H1 (cell line): ENCODE results near the gene ZNF366. TPM values are rescaled to one million over a fixed set of nuclear protein-coding genes. Genes with fewer than 3 reads are reported as not detected.

Experiments
- CTCF ChIA-PET: fragments of 300-600 bp; sonication (Branson Sonifier 250); formaldehyde crosslinking; loops from one replicate; lab custom pipeline; 2021; ENCODE audit not compliant: partially characterized antibody; lab: Charles Lee
- POLR2A ChIA-PET: fragments of 300-600 bp; sonication (Branson Sonifier 250); formaldehyde crosslinking; loops from one replicate; lab custom pipeline; 2021; ENCODE audit warnings: inconsistent platforms; ENCODE audit not compliant: partially characterized antibody; lab: Charles Lee
- DNase-seq, 2 experiments: peaks; one replicate each; pipeline versions ENCODE4 v3.0.0 to v3.0.0-alpha.2; 2010 to 2022; ENCODE audit warnings: low spot score in 2 of 2, low read depth in 1 of 2, mixed read lengths in 1 of 2
- FAIRE-seq: peaks from 2 replicates; lab custom pipeline; 2011; peaks lifted over from hg19 to GRCh38; lab: Jason Lieb, UNC
- H2AFZ ChIP-seq: 2 replicates; pipeline ENCODE4 v1.8.1; 2012; ENCODE audit warnings: low read length, inconsistent platforms
- H2AK5ac ChIP-seq: 2 replicates; pipeline ENCODE4 v1.6.1; 2013; ENCODE audit warnings: low read depth, low read length
- H2BK120ac ChIP-seq: replicated peaks from 2 replicates; pipeline ENCODE3; 2013; ENCODE audit warnings: low read depth, low read length, inconsistent platforms
- H2BK12ac ChIP-seq: 2 replicates; pipeline ENCODE4 v1.6.1; 2013; ENCODE audit warnings: low read depth, low read length
- H2BK15ac ChIP-seq: 2 replicates; pipeline ENCODE4 v1.6.1; 2013; ENCODE audit warnings: low read length
- H2BK20ac ChIP-seq: 2 replicates; pipeline ENCODE4 v1.6.1; 2013; ENCODE audit warnings: low read length
- H2BK5ac ChIP-seq: 2 replicates; pipeline ENCODE4 v1.6.1; 2013; ENCODE audit warnings: low read depth, low read length
- H3K14ac ChIP-seq: 2 replicates; pipeline ENCODE4 v1.6.1; 2013; ENCODE audit warnings: inconsistent platforms; ENCODE audit not compliant: insufficient read length
- H3K18ac ChIP-seq: 2 replicates; pipeline ENCODE4 v1.6.1; 2013; ENCODE audit warnings: low read length; ENCODE audit errors: extremely low read depth
- H3K23ac ChIP-seq: 2 replicates; pipeline ENCODE4 v1.6.1; 2013; ENCODE audit warnings: inconsistent platforms; ENCODE audit not compliant: insufficient read length
- H3K23me2 ChIP-seq: 2 replicates; pipeline ENCODE4 v1.6.1; 2013; ENCODE audit warnings: low read depth, low read length
- H3K27ac ChIP-seq: 2 replicates; pipeline ENCODE4 v1.6.1; 2011; ENCODE audit warnings: low read depth, low read length, inconsistent platforms
- H3K27me3 ChIP-seq, 4 experiments: replicated peaks in 1 of 4; 1 replicate in 1 of 4; 2 replicates in 3 of 4; pipeline versions ENCODE4 v1.6.1 to v1.8.1; 2011 to 2013; ENCODE audit warnings: low read length in 3 of 4, mild to moderate bottlenecking in 3 of 4, inconsistent platforms in 2 of 4, mixed read lengths in 2 of 4, moderate library complexity in 1 of 4; ENCODE audit not compliant: control insufficient read depth in 3 of 4, insufficient read depth in 3 of 4; ENCODE audit errors: extremely low read depth in 1 of 4
- H3K36me3 ChIP-seq, 4 experiments: 2 replicates each; pipeline versions ENCODE4 v1.6.1 to v1.8.1; 2011 to 2013; ENCODE audit warnings: mild to moderate bottlenecking in 4 of 4, low read length in 3 of 4, moderate library complexity in 2 of 4, control low read depth in 1 of 4, inconsistent platforms in 1 of 4; ENCODE audit not compliant: insufficient read depth in 4 of 4, control insufficient read depth in 2 of 4
- H3K4ac ChIP-seq: replicated peaks from 2 replicates; pipeline ENCODE3; 2013; ENCODE audit warnings: low read length, low read depth, mixed read lengths, inconsistent platforms; ENCODE audit not compliant: insufficient read length
- H3K4me1 ChIP-seq, 4 experiments: replicated peaks in 1 of 4; 1 replicate in 1 of 4; 2 replicates in 3 of 4; pipeline versions ENCODE4 v1.6.1 to v1.8.1; 2011 to 2013; ENCODE audit warnings: low read length in 3 of 4, inconsistent platforms in 2 of 4, mixed read lengths in 1 of 4; ENCODE audit not compliant: insufficient read depth in 4 of 4, control insufficient read depth in 3 of 4
- H3K4me2 ChIP-seq, 2 experiments: 2 replicates each; pipeline versions ENCODE4 v1.6.1 to v1.8.1; 2011 to 2013; ENCODE audit warnings: low read depth in 2 of 2, low read length in 2 of 2, control low read depth in 1 of 2, inconsistent platforms in 1 of 2, mild to moderate bottlenecking in 1 of 2; ENCODE audit not compliant: insufficient read depth in 1 of 2
- H3K4me3 ChIP-seq, 4 experiments: fragments of 200-600, 300-600 bp in 1 of 4; sonication (generic), shearing (Covaris generic), sonication (Bioruptor Twin) in 1 of 4; 2 replicates each; pipeline versions ENCODE4 v1.5.1 to v1.8.1; 2011 to 2016; ENCODE audit warnings: low read length in 4 of 4, low read depth in 3 of 4, control low read depth in 2 of 4, inconsistent platforms in 2 of 4, mild to moderate bottlenecking in 2 of 4, mixed read lengths in 1 of 4, moderate library complexity in 1 of 4; ENCODE audit not compliant: insufficient read depth in 2 of 4; ENCODE audit errors: extremely low read depth in 1 of 4
- H3K56ac ChIP-seq: replicated peaks from 2 replicates; pipeline ENCODE3; 2013; ENCODE audit warnings: low read depth, mild to moderate bottlenecking, mixed read lengths, low read length, inconsistent platforms; ENCODE audit not compliant: insufficient read length
- H3K79me1 ChIP-seq: 2 replicates; pipeline ENCODE4 v1.6.1; 2013; ENCODE audit warnings: low read depth, low read length, control low read depth
- H3K79me2 ChIP-seq, 2 experiments: 2 replicates each; pipeline versions ENCODE4 v1.6.1 to v1.8.1; 2012 to 2013; ENCODE audit warnings: low read length in 2 of 2, mild to moderate bottlenecking in 2 of 2, inconsistent platforms in 1 of 2; ENCODE audit not compliant: insufficient read depth in 2 of 2, control insufficient read depth in 1 of 2
- H3K9ac ChIP-seq, 4 experiments: replicated peaks in 1 of 4; 1 replicate in 1 of 4; 2 replicates in 3 of 4; pipeline versions ENCODE4 v1.6.1 to v1.8.1; 2011 to 2013; ENCODE audit warnings: low read depth in 3 of 4, low read length in 3 of 4, control low read depth in 2 of 4, mild to moderate bottlenecking in 2 of 4, moderate library complexity in 2 of 4, inconsistent platforms in 1 of 4; ENCODE audit errors: extremely low read depth in 1 of 4
- H3K9me3 ChIP-seq, 2 experiments: 2 replicates each; pipeline versions ENCODE4 v1.6.1 to v1.8.1; 2012 to 2013; ENCODE audit warnings: mild to moderate bottlenecking in 2 of 2, moderate library complexity in 2 of 2, control low read depth in 1 of 2, inconsistent platforms in 1 of 2, low read depth in 1 of 2, low read length in 1 of 2, mixed read lengths in 1 of 2; ENCODE audit not compliant: insufficient read depth in 2 of 2
- H4K20me1 ChIP-seq, 2 experiments: replicated peaks in 1 of 2; 2 replicates each; pipeline versions ENCODE3 to v1.8.1; 2011 to 2013; ENCODE audit warnings: inconsistent platforms in 2 of 2, low read length in 2 of 2, mild to moderate bottlenecking in 1 of 2; ENCODE audit not compliant: insufficient read depth in 2 of 2, control insufficient read depth in 1 of 2
- H4K5ac ChIP-seq: 2 replicates; pipeline ENCODE4 v1.6.1; 2013; ENCODE audit warnings: low read length, low read depth, mixed read lengths, inconsistent platforms; ENCODE audit not compliant: insufficient read length
- H4K8ac ChIP-seq: 2 replicates; pipeline ENCODE4 v1.8.0; 2013; ENCODE audit warnings: mild to moderate bottlenecking, moderate library complexity, low read length, inconsistent platforms; ENCODE audit not compliant: insufficient read depth; ENCODE audit errors: extremely low read depth
- H4K91ac ChIP-seq: replicated peaks from 2 replicates; pipeline ENCODE3; 2013; ENCODE audit warnings: low read length, mixed read lengths, inconsistent platforms; ENCODE audit not compliant: insufficient read length
- ASH2L ChIP-seq: fragments of 200-600, 300-600 bp; sonication (generic); IDR thresholded peaks from one replicate; pipeline ENCODE4 v1.7.1; 2017; ENCODE audit warnings: low read length
- CREB1 ChIP-seq: IDR thresholded peaks from 2 replicates; pipeline ENCODE4 v1.6.1; 2012; ENCODE audit warnings: inconsistent platforms
- CTBP2 ChIP-seq: IDR thresholded peaks from 2 replicates; pipeline ENCODE4 v1.7.0; 2011; ENCODE audit warnings: borderline replicate concordance, mild to moderate bottlenecking, moderate library complexity, mixed read lengths, low read length; ENCODE audit not compliant: insufficient read depth, insufficient read length
- EP300 ChIP-seq, 2 experiments: IDR thresholded peaks; 1 replicate in 1 of 2; 2 replicates in 1 of 2; pipeline ENCODE4 v1.6.1; 2011 to 2012; ENCODE audit warnings: low read depth in 2 of 2, low read length in 2 of 2, mild to moderate bottlenecking in 2 of 2, borderline replicate concordance in 1 of 2, inconsistent platforms in 1 of 2, moderate library complexity in 1 of 2
- POU5F1 ChIP-seq: IDR thresholded peaks from 2 replicates; pipeline ENCODE4 v1.6.1; 2011; ENCODE audit warnings: low read depth, mild to moderate bottlenecking, low read length, moderate library complexity
- SIX5 ChIP-seq: IDR thresholded peaks from 2 replicates; pipeline ENCODE4 v1.6.1; 2011; ENCODE audit warnings: mild to moderate bottlenecking, low read depth, low read length
- SP1 ChIP-seq: IDR thresholded peaks from 2 replicates; pipeline ENCODE4 v1.6.1; 2011; ENCODE audit warnings: low read depth, low read length
- SP4 ChIP-seq: IDR thresholded peaks from 2 replicates; pipeline ENCODE4 v1.6.1; 2012; ENCODE audit warnings: low read length, inconsistent platforms
- TAF7 ChIP-seq: optimal IDR thresholded peaks from 2 replicates; pipeline ENCODE3; 2011; ENCODE audit warnings: low read depth, mild to moderate bottlenecking, inconsistent platforms, low read length, moderate library complexity, borderline replicate concordance
- TBP ChIP-seq: IDR thresholded peaks from 2 replicates; pipeline ENCODE4 v1.6.1; 2011; ENCODE audit warnings: low read depth, low read length, improper control_type of control experiment
- YY1 ChIP-seq: IDR thresholded peaks from 2 replicates; pipeline ENCODE4 v1.6.1; 2011; ENCODE audit warnings: low read depth, mild to moderate bottlenecking, low read length
- ZNF274 ChIP-seq: IDR thresholded peaks from 2 replicates; pipeline ENCODE4 v1.7.0; 2012; ENCODE audit warnings: low read length, borderline replicate concordance; ENCODE audit errors: extremely low read depth
- WGBS, 2 experiments: shearing (Covaris generic) in 1 of 2; methylation state at CpG; one replicate each; pipeline versions ENCODE4 v1.1.6 to v1.1.7; 2013 to 2015; ENCODE audit warnings: low lambda C conversion rate in 2 of 2, mixed read lengths in 2 of 2, inconsistent platforms in 1 of 2, low coverage in 1 of 2, missing lambda C conversion rate in 1 of 2; ENCODE audit not compliant: insufficient replicate concordance in 2 of 2, insufficient coverage in 1 of 2, insufficient read length in 1 of 2; ENCODE audit errors: extremely low coverage in 1 of 2, missing lambda C conversion rate in 1 of 2; 5-methylcytosine and 5-hydroxymethylcytosine counted together
- polyA plus RNA-seq, 7 experiments: library from polyadenylated mRNA; depleted of rRNA in 3 of 7; stranded (reverse) in 5 of 7; unstranded in 2 of 7; fragments of >200 nt in 5 of 7; fragments of 200-250 nt in 2 of 7; gene quantifications; 1 replicate in 5 of 7; 2 replicates in 1 of 7; 4 replicates in 1 of 7; pipeline versions ENCODE4 v1.2.1 to v1.2.3, GENCODE V29; 2011 to 2013; ENCODE audit warnings: missing spikeins in 2 of 7, mixed read lengths in 2 of 7
- total RNA-seq: library from RNA; stranded (reverse); fragmentation: NEBNext Ultra II Directional; extraction: Animal tissue kit (Norgen Biotek cat#: 25700); gene quantifications from 2 replicates; pipeline ENCODE4 v1.2.1, GENCODE V29; 2021
- TF ChIP-seq, protein P1 (sequence below): IDR thresholded peaks from 2 replicates; pipeline ENCODE4 v1.6.1; 2012; ENCODE audit warnings: inconsistent platforms
- TF ChIP-seq, protein P2 (sequence below): IDR thresholded peaks from 2 replicates; pipeline ENCODE4 v1.6.1; 2012; ENCODE audit warnings: inconsistent platforms

The ZNF366 gene
- total and polyA plus RNA-seq, 2 of the 8 experiments (the other 6 are each of a cell fraction or from before 2014, with no cell fraction given) = not detected

DNA sequence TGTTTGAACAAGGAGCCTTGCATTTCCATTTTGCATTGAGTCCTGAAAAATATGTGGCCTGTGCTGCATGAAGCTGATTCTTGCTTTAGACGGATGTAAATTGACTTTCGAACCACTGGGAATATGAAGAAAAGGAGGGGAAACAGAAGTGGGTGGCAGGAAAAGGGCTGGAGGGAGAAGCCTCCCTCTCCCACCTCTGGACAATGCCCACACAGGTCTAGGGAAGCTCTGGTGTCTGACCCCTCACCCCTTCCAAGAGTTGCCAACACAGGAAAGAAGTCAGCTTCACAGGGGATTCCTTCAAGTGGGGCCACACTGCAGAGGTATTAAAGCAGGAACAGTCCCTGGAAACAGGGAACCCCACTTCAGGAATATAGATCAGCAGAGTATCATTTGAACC, 52.2 kb downstream of the ZNF366 start:
- H3K18ac ChIP-seq = no peak overlapping the region
- H3K14ac ChIP-seq = no peak overlapping the region
- H2BK120ac ChIP-seq = no peak overlapping the region
- H3K4me1 ChIP-seq = peaks cover 0 to 6% (median 1%) of the 10 kb centered on the region in 4 experiments; a peak in 2 of 7 replicates
- 86% methylated on average over 2 of the region's 2 CpGs; no CpG with 5 or more reads in 1 of the 2 experiments for WGBS, 2 experiments
- no peak overlapping the region for H4K91ac ChIP-seq
- H2BK5ac ChIP-seq = no peak overlapping the region
- H3K4me3 ChIP-seq = no peak overlapping the region
- H3K56ac ChIP-seq = no peak overlapping the region
- H4K20me1 ChIP-seq = no peaks in the 10 kb centered on the region
- H3K4me2 ChIP-seq = no peak overlapping the region
- no peak overlapping the region for H2AFZ ChIP-seq
- no peak for DNase-seq
- POLR2A ChIA-PET = no interaction called here
- no peak overlapping the region for H2BK12ac ChIP-seq
- no peaks in the 10 kb centered on the region for H3K79me2 ChIP-seq
- no peak overlapping the region for H2BK15ac ChIP-seq
- TF ChIP-seq SIX5 = no peak
- TF ChIP-seq, protein P1, sequence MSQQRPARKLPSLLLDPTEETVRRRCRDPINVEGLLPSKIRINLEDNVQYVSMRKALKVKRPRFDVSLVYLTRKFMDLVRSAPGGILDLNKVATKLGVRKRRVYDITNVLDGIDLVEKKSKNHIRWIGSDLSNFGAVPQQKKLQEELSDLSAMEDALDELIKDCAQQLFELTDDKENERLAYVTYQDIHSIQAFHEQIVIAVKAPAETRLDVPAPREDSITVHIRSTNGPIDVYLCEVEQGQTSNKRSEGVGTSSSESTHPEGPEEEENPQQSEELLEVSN = no peak
- no peak for TF ChIP-seq ZNF274
- TF ChIP-seq CREB1 = no peak
- no peak for TF ChIP-seq TAF7
- no peak for TF ChIP-seq YY1
- TF ChIP-seq POU5F1 = no peak
- TF ChIP-seq, protein P2, sequence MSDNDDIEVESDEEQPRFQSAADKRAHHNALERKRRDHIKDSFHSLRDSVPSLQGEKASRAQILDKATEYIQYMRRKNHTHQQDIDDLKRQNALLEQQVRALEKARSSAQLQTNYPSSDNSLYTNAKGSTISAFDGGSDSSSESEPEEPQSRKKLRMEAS = no peak
- TF ChIP-seq EP300 (IDR thresholded peaks at IDR 0.05; ENCODE audit: borderline replicate concordance in 1 of 2, low read depth in 2 of 2, low read length in 2 of 2) = no peak
- no peak for TF ChIP-seq ASH2L
- no peak for TF ChIP-seq SP1
- no peak for TF ChIP-seq TBP
- no peak for TF ChIP-seq SP4
- no peak for TF ChIP-seq CTBP2
- no peak overlapping the region for H2AK5ac ChIP-seq
- CTCF ChIA-PET = interaction anchor here (0.7 to 2.1 kb wide), 8 partner anchors 8 to 323 kb away, joined by 3 to 6 read pairs (median 3); no protein-coding TSS in a partner anchor
- H3K4ac ChIP-seq = no peak overlapping the region
- H3K9me3 ChIP-seq = no peaks in the 10 kb centered on the region
- no peaks in the 10 kb centered on the region for H3K36me3 ChIP-seq
- H3K79me1 ChIP-seq = no peaks in the 10 kb centered on the region
- no peak overlapping the region for H2BK20ac ChIP-seq
- no peaks in the 10 kb centered on the region for H3K23me2 ChIP-seq
- no peak overlapping the region for H4K8ac ChIP-seq
- H3K27me3 ChIP-seq = no peaks in the 10 kb centered on the region; a peak in 1 of 7 replicates
- no peak for FAIRE-seq
- H4K5ac ChIP-seq = no peak overlapping the region
- H3K9ac ChIP-seq = no peak overlapping the region
- no peak overlapping the region for H3K27ac ChIP-seq
- H3K23ac ChIP-seq = no peak overlapping the region
